NCI-H345 (cell line): ENCODE measurements around the gene WWC2.

Source experiments
- DNase-seq: peaks from one replicate; lab custom pipeline; 2025; lab: John Stamatoyannopoulos, UW

WWC2 gene

DNA sequence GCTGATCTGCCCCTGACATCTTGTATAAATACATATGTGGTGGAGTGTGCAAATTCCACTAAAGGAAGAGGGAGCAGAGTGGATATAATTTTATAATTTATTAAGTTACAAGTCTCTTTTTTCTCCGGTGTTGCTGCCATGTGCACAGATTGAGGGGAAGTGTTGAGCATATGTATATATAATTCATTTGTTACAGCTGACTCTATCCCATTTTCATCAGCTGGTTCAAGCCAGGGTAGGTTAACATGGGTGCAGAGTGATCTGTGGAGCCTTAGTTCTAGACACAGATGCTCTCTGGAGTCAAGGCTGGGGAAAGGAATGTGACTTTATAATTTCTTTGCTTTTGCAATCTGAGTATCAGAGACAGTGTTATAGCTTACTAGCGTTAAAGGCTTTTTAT lies 103.5 kb downstream of the WWC2 start:
- no peak for DNase-seq

DNA sequence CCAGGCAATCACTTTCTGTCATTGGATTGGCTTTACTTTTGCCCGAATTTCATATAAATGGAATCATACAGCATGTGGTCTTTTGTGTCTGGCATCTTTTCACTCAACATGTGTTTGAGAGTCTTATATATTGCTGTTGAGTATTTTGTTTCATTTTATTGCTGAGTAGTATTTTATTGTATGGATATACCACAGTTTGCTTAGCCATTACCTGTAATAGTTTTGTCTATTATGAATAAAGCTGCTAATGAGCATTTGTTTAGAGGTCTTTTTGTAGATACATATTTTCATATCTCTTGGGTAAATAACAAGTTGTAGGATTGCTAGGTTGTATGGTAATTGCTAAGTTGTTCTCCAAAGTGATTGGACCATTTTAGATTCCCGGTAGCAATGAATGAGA lies 105.7 kb downstream of the WWC2 start:
- no peak for DNase-seq

GRCh38 chr4:183205193-183205592 lies 106.1 kb downstream of the WWC2 start:
- DNase-seq = no peak

- no peak for DNase-seq
Observed at GRCh38 chr4:183205709-183206108, 106.7 kb downstream of the WWC2 start.

GRCh38 chr4:183211533-183211932 lies 112.5 kb downstream of the WWC2 start:
- DNase-seq = no peak

DNA sequence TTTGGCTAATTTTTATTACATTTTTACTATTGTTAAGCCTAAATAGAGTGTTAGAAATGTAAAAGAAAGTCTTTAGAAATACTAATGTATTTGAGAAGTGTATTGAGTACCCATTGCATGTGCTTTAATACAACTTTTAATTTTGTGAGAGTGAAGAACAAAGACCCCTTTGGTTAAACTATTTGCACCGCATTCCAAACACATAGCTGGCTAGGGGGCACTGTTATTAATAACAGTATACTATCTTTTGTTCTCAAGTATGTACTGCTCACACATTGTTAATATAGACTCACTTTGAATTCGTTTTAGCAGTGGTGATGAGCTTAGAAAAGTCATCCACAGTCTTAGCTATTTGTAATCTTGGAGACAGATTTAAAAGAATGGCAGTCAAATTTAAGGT lies 114.9 kb downstream of the WWC2 start:
- DNase-seq = no peak

- DNase-seq = no peak
Observed at GRCh38 chr4:183214912-183215488, 115.9 kb downstream of the WWC2 start.

GRCh38 chr4:183220236-183220635 lies 121.2 kb downstream of the WWC2 start:
- DNase-seq = no peak

- DNase-seq = no peak
Observed at GRCh38 chr4:183223053-183223452, 124.0 kb downstream of the WWC2 start.

GRCh38 chr4:183229397-183229796 lies 130.3 kb downstream of the WWC2 start:
- no peak for DNase-seq

GRCh38 chr4:183240581-183241321 lies 141.7 kb downstream of the WWC2 start:
- no peak for DNase-seq

GRCh38 chr4:183241322-183241640 lies 142.2 kb downstream of the WWC2 start:
- DNase-seq = no peak

DNA sequence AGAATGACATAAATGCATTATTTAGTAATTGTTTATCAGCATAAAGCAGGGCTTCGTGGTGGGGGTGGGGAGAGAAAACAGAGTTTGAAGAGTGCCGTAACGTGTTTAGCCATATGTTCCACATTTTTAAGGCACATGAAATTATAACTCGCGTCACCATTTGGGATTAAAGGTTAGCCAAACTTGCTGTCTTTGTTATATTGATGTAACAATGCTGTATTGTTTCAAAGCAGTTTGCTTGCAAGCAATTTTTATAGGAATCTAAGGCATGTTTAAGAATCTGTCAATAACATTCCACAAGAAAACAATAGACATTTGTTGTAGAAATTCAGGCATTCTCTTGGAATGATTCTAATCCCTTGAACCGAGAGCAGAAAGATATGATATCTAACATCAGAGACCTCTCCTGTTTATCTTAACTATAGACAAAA lies 142.7 kb downstream of the WWC2 start:
- DNase-seq = no peak

DNA sequence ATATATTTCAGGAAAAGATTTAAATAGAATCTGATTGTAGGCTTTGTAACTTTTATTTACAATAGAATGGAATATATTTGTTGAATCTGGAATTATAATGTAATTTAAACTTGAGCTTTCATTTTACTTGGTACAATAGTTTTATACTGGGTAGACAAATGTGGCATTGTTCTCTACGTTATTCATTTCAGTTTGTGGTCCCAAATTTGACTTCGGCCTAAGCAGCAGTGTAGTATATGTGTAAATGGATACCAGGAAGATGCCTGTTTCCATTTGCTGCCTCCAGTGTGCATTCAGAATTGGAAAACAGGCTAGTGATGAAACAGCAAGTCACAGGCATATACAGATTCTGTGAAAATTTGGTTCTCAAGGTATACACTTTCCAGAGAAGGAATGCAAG lies 143.2 kb downstream of the WWC2 start:
- DNase-seq = no peak

DNA sequence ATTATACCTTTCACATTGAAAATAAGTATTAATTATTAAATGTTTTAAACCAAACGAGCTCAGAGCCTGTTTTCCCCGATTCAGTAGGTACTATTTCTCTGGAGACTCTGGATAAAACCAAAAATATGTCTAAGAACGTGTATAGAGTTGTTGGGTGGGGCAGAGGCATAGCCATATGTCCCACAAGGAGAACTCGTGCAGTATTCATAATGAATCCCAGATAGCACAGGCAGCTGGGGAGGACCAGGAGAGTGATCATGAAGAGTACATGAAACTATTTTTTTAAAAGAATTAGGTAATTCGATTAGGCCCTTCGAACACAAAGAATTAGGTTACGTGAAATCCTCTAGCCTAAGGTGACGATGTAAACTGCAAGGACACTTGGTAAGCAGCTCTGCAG lies 145.0 kb downstream of the WWC2 start:
- no peak for DNase-seq

GRCh38 chr4:183244506-183244905 lies 145.4 kb downstream of the WWC2 start:
- no peak for DNase-seq

GRCh38 chr4:183248201-183248600 lies 149.1 kb downstream of the WWC2 start:
- DNase-seq = no peak

DNA sequence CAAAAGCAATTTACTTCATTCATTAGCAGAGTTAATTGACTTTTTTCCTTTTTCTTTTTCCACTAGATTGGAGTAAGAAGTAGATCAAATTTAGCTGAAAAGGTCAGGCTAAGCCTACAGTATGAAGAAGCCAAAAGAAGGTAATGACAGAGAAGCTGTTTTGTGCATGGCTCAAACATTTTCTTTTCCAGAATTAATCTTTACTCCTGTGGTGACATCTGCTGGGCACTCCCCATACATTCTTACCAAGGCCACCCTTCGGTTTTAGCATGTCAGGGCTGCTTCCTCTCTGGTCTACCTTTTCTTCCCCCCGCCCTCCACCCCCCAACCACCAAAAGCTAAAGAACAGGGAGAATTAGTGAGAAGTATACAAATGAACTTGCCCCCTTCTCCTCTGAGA lies 150.8 kb downstream of the WWC2 start:
- DNase-seq = peak; percentile 18

DNA sequence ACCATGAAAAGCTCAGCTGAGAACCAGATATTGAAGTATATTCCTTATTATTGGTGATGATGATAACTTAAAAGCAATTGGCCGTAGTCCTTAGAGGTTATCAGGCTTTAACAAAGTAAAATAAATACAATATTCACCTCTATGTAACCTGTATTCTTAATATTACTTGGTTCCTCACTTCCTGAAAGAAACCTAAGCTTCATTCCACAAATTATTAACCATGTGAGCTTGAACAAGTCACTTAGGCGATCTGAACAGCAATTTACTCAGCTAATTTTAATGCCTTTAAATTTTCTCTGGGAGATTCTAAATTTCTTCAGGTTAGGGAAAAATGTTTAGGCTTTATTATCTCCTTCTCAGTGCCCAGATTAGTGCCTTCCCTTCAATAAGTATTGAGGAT lies 151.8 kb downstream of the WWC2 start:
- DNase-seq = no peak

DNA sequence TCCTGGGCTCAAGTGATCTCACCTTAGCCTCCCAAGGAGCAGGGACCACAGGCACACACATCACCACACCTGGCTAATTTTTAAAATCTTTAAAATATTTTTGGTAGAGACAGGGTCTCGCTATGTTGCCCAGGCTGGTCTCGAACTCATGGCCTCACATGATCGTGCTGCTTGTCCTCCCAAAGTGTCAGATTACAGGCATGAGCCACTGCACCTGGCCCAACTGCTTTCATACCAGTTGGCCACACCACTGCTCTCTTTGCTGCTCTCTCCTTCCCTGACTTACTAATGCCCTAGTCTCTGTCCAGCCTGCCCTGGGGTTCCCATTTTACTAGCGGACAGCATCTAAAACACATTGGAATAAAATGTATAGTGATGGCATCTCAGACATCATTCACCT lies 153.9 kb downstream of the WWC2 start:
- no peak for DNase-seq

DNA sequence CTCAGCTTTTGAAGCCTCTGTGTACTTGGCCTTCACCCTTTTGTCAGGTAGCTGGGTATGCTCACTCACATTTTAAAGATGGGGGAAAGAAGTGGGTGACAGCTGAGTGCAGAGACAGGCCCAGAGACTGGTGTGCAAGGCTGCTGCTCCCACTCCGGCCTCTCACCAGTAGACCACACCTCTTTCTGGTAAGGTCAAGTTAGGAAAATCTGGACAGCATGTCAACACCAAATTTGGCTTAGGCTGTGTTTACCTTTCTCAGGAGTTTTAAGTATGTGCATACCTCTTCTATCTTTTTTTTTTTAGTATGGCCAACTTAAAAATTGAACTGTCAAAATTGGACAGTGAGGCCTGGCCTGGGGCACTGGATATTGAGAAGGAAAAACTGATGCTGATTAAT lies 154.4 kb downstream of the WWC2 start:
- no peak for DNase-seq

DNA sequence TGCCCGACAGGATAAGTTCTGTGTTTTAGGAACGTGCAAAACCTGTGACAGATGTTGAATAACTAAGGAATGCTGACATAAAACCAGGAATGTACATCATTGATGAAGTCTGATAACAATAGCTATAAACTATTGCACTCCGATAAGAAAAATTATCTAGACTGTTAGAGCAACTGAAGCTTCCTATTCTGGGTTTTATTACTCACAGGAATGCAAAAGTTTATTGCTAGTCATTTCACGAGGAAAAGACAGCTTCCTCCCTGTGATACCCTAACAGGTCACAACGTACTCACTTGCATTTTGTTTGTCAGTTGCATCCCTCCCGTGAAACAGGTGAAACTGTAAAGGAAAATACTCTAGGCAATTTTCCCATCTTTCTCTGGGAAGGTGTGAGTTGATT lies 155.1 kb downstream of the WWC2 start:
- no peak for DNase-seq

- no peak for DNase-seq
Observed at GRCh38 chr4:183255487-183255886, 156.4 kb downstream of the WWC2 start.

- DNase-seq = no peak
Observed at GRCh38 chr4:183256343-183256742, 157.3 kb downstream of the WWC2 start.
